Measurements from ENCODE around the gene C22orf39. TPM values are rescaled to one million over a fixed set of nuclear protein-coding genes. Genes with fewer than 3 reads are reported as not detected.

The C22orf39 gene
- total and polyA plus RNA-seq, 10 of the 15 experiments (the other 5 are each of a cell fraction or from before 2014, with no cell fraction given), result 6.7 to 47.0 (median 26.5) TPM

- ChIA-PET RAD21 (ENCODE audit: unreplicated experiment) (no interaction called here), POLR2A (interaction anchor here (3.4 kb wide), 1 partner anchor 9 kb away, joined by 19 read pairs; no protein-coding TSS in a partner anchor), SMC1A (ENCODE audit: uncharacterized antibody, unreplicated experiment) (interaction anchor here (0.9 to 4.4 kb wide), 2 partner anchors 9 to 16 kb away, joined by 3 to 18 read pairs; no protein-coding TSS in a partner anchor), CTCF (interaction anchor here (0.6 kb wide), 1 partner anchor 143 kb away, joined by 4 read pairs; no protein-coding TSS in a partner anchor)
- H3K27me3 ChIP-seq (replicated peaks in 1 of 2; ENCODE audit: control insufficient read depth in 2 of 2, insufficient read depth in 2 of 2, low read length in 1 of 2), result no peaks in the 10 kb centered on the region
- H3K79me2 ChIP-seq (ENCODE audit: control insufficient read depth, insufficient read depth, low read length), result peaks cover 30% of the 10 kb centered on the region
- no peak overlapping the region for H3K4me3 ChIP-seq
- H4K20me1 ChIP-seq (ENCODE audit: control insufficient read depth, insufficient read depth), result no peaks in the 10 kb centered on the region
- DNase-seq (ENCODE audit: low read depth, low spot score) (no peak), ATAC-seq (no peak), FAIRE-seq (no peak)
- no peak overlapping the region for H3K27ac ChIP-seq (ENCODE audit: control insufficient read depth, insufficient read depth)
- in situ Hi-C loops (cut with MboI) (loop anchor here (25.0 kb wide), 1 partner anchor 1806 kb away; the partner anchor contains the start of genes ATP6V1E1 and BCL2L13), intact Hi-C loops (cut with micrococcal nuclease; ENCODE audit: unreplicated experiment) (no loop called here)
- H3K9me3 ChIP-seq (replicated peaks; ENCODE audit: control insufficient read depth, insufficient read depth, low read length), result no peaks in the 10 kb centered on the region
- H2AFZ ChIP-seq (ENCODE audit: control insufficient read depth, low read depth, low read length), result no peak overlapping the region
- H3K9ac ChIP-seq (ENCODE audit: control insufficient read depth, insufficient read depth, low read length), result no peak overlapping the region
- no peak for TF ChIP-seq PML (IDR thresholded peaks at IDR 0.05; ENCODE audit: low read length)
- no peak for TF ChIP-seq NFXL1 (IDR thresholded peaks at IDR 0.05; ENCODE audit: borderline replicate concordance)
- 0 out of 2 replicates have a peak, but pooled peaks have one; percentile 21 for TF ChIP-seq POLR2AphosphoS5 (IDR thresholded peaks at IDR 0.05; ENCODE audit: low read length)
- no peak for TF ChIP-seq SP1 (IDR thresholded peaks at IDR 0.05; ENCODE audit: low read depth, low read length)
- TF ChIP-seq RBBP5 (conservative IDR thresholded peaks at IDR 0.05), result no peak
- TF ChIP-seq RFX5 (IDR thresholded peaks at IDR 0.05; ENCODE audit: low read depth, low read length), result no peak
- H3K4me1 ChIP-seq (ENCODE audit: control insufficient read depth, insufficient read depth, low read length), result peaks cover 8% of the 10 kb centered on the region
- peaks cover 4 to 14% of the 10 kb centered on the region in 2 experiments; a peak in 3 of 4 replicates for H3K36me3 ChIP-seq (ENCODE audit: control insufficient read depth in 2 of 2, insufficient read depth in 2 of 2, low read length in 1 of 2)
- no peak overlapping the region for H3K4me2 ChIP-seq (ENCODE audit: control insufficient read depth, insufficient read depth)
- no TSS peak for BruUV-seq (replicated peaks)
- WGBS (ENCODE audit: insufficient coverage, insufficient replicate concordance, low lambda C conversion rate, missing lambda C conversion rate), result 62% methylated on average over 7 of the region's 7 CpGs
Measured at GRCh38 chr22:19443544-19444211, 3.8 kb downstream of the C22orf39 start.

- no peak overlapping the region for H3K27ac ChIP-seq (ENCODE audit: control insufficient read depth, insufficient read depth)
- peaks cover 3% of the 10 kb centered on the region; the same call in 1 of the 2 replicates for H3K4me1 ChIP-seq (ENCODE audit: control insufficient read depth, insufficient read depth, low read length)
- H3K4me2 ChIP-seq (ENCODE audit: control insufficient read depth, insufficient read depth), result no peak overlapping the region
- 77% methylated on average over 2 of the region's 2 CpGs for WGBS (ENCODE audit: insufficient coverage, insufficient replicate concordance, low lambda C conversion rate, missing lambda C conversion rate)
- no peak overlapping the region for H2AFZ ChIP-seq (ENCODE audit: control insufficient read depth, low read depth, low read length)
- POLR2A ChIA-PET, result no interaction called here
- TF ChIP-seq ZNF274 (IDR thresholded peaks at IDR 0.05; ENCODE audit: insufficient read depth, insufficient read length) (no peak), POLR2A (IDR thresholded peaks at IDR 0.05; ENCODE audit: low read depth, low read length) (peak; percentile 47)
- peaks cover 22% of the 10 kb centered on the region for H3K79me2 ChIP-seq (ENCODE audit: control insufficient read depth, insufficient read depth, low read length)
- intact Hi-C loops (cut with micrococcal nuclease; ENCODE audit: unreplicated experiment), result no loop called here
- no peaks in the 10 kb centered on the region for H3K9me3 ChIP-seq (replicated peaks; ENCODE audit: control insufficient read depth, insufficient read depth, low read length)
- H3K36me3 ChIP-seq (ENCODE audit: control insufficient read depth in 2 of 2, insufficient read depth in 2 of 2, low read length in 1 of 2), result peaks cover 4 to 14% of the 10 kb centered on the region in 2 experiments; a peak in 3 of 4 replicates
- no peak for DNase-seq (ENCODE audit: low read depth, low spot score)
- SMC1A ChIA-PET (ENCODE audit: uncharacterized antibody, unreplicated experiment), result no interaction called here
- no peaks in the 10 kb centered on the region for H3K27me3 ChIP-seq (replicated peaks in 1 of 2; ENCODE audit: control insufficient read depth in 2 of 2, insufficient read depth in 2 of 2, low read length in 1 of 2)
- H3K4me3 ChIP-seq, result no peak overlapping the region
- CTCF ChIA-PET, result no interaction called here
- RAD21 ChIA-PET (ENCODE audit: unreplicated experiment), result no interaction called here
- no peak for FAIRE-seq
- BruUV-seq (replicated peaks), result no TSS peak
- no peaks in the 10 kb centered on the region for H4K20me1 ChIP-seq (ENCODE audit: control insufficient read depth, insufficient read depth)
- no peak for ATAC-seq
- in situ Hi-C loops (cut with MboI), result loop anchor here (25.0 kb wide), 1 partner anchor 1805 kb away; the partner anchor contains the start of genes ATP6V1E1 and BCL2L13
- H3K9ac ChIP-seq (ENCODE audit: control insufficient read depth, insufficient read depth, low read length), result no peak overlapping the region
Measured at GRCh38 chr22:19442166-19442565, 5.3 kb downstream of the C22orf39 start.
